Pancreas (tissue), 10 donors: ENCODE results near the gene TGOLN2. TPM values are rescaled to one million over a fixed set of nuclear protein-coding genes. Genes with fewer than 3 reads are reported as not detected.

Source experiments
- ATAC-seq, 4 donors: fragments of 200-7000 bp; cut with Tn5 transposase; one replicate each; pipeline versions ENCODE4 v1.8.0 to v1.9.1; 2020; ENCODE audit warnings: mild to moderate bottlenecking in 4 of 4, moderate library complexity in 4 of 4
- DNase-seq, 6 donors: peaks; one replicate each; pipeline ENCODE4 v3.0.0-alpha.2; 2020
- FAIRE-seq: peaks from 2 replicates; lab custom pipeline; 2012; peaks lifted over from hg19 to GRCh38; lab: Jason Lieb, UNC
- H3K27ac ChIP-seq, 4 donors: fragments of 200-600 bp; sonication (generic); 1 replicate in 3 of 4; 2 replicates in 1 of 4; pipeline versions ENCODE4 v1.5.0 to v1.8.0; 2020
- H3K27me3 ChIP-seq, 4 donors: fragments of 200-600 bp; one replicate each; pipeline ENCODE4 v1.8.0; 2021
- H3K36me3 ChIP-seq, 3 donors: fragments of 200-600 bp; sonication (generic) in 1 of 3; one replicate each; pipeline versions ENCODE4 v1.5.0 to v1.8.0; 2020 to 2021
- H3K4me1 ChIP-seq, 3 donors: fragments of 200-600 bp; one replicate each; pipeline ENCODE4 v1.8.0; 2021
- H3K4me3 ChIP-seq, 4 donors: fragments of 200-600 bp; sonication (generic) in 2 of 4; one replicate each; pipeline versions ENCODE4 v1.5.0 to v1.8.0; 2020 to 2021
- H3K9me3 ChIP-seq, 4 donors: fragments of 200-600 bp; one replicate each; pipeline ENCODE4 v1.8.0; 2021
- CTCF ChIP-seq, 4 donors: fragments of 200-600 bp; sonication (generic) in 3 of 4; IDR thresholded peaks; one replicate each; pipeline versions ENCODE4 v1.5.0 to v1.8.0; 2021; ENCODE audit warnings: antibody characterized with exemption in 4 of 4
- WGBS, 2 donors: extraction: QIAGEN DNeasy Blood & Tissue Kit; methylation state at CpG; one replicate each; pipeline ENCODE4 v1.1.7; 2013; 5-methylcytosine and 5-hydroxymethylcytosine counted together
- intact Hi-C, 3 donors: fragments of 100-400 bp; cut with DNase I; formaldehyde crosslinking; loops; one replicate each; pipeline versions ENCODE4 v1.11.1 to v1.14.2; 2022
- polyA plus RNA-seq, 2 donors: library from polyadenylated mRNA; stranded (reverse); fragments of 200-250 nt; gene quantifications; one replicate each; pipeline ENCODE4 v1.2.3, GENCODE V29; 2013
- total RNA-seq, 6 donors: library from RNA; stranded (reverse); fragmentation: NEBNext Ultra II Directional in 4 of 6; extraction: Animal tissue kit (Norgen Biotek cat#: 25700) in 4 of 6; gene quantifications; one replicate each; pipeline versions ENCODE4 v1.2.1 to v1.2.4, GENCODE V29; 2021 to 2023
- donor health status: healthy with polysubstance abuse.
- donor health status: DM: no; HTN: no; CAD: no; lungs with moderate emphysema.
- donor health status: DM: no; HTN: no; CAD: no.
- donor health status: control.
- donor health status: control.
- donor health status: Bipolar disorder and iron deficiency.
- donor health status: DM: yes; HTN: yes; CAD: no.
- donor health status: DM: no; HTN: no; CAD: no.
- donor health status: DM: no; HTN: no; CAD: no.
- donor health status: DM: yes; HTN: yes; CAD: no.

TGOLN2 gene
- total and polyA plus RNA-seq, 8 donors: 17.7 to 74.7 (median 37.9) TPM

DNA sequence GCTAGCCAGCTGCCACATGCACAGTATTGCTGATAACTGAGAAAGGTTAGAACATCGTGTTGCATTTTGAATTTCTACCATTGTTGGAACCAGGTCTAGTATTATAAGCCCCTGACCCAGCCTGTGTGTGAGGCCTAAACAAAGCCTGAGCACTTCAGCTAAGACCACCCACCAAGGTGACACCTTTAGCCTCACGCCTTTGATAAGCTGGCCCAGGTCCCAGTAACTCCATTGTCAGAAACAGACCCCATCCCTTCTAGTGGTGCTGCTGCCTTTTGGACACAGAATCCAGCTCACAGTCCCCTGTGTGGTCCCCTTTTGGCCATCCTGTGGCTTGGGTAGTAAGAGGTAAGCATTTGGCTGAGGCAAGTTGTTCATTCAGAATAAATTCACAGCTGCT lies 28.4 kb upstream of the TGOLN2 start:
- ATAC-seq: no peak
- Histone ChIP-seq H3K27me3 (no peaks in the 10 kb centered on the region), H3K27ac (no peak overlapping the region), H3K36me3 (peaks cover 0 to under 1% (median 0%) of the 10 kb centered on the region in 3 donors), H3K4me1 (peaks cover 3 to 9% (median 5%) of the 10 kb centered on the region in 3 donors), H3K4me3 (no peak overlapping the region), H3K9me3 (peaks cover 0 to 4% (median 0%) of the 10 kb centered on the region in 4 donors)
- 69 to 90% methylated on average over 2 of the region's 2 CpGs for WGBS, 2 donors
- no peak for FAIRE-seq
- DNase-seq: no peak
- intact Hi-C loops: no loop called here
- no peak for TF ChIP-seq CTCF (IDR thresholded peaks at IDR 0.05)

- intact Hi-C loops: no loop called here
- ATAC-seq (no peak), DNase-seq (peak in 2 of 6 donors; percentile 29 to 50), FAIRE-seq (no peak)
- peaks cover 3 to 9% (median 5%) of the 10 kb centered on the region in 3 donors for H3K4me1 ChIP-seq
- no peak for TF ChIP-seq CTCF (IDR thresholded peaks at IDR 0.05)
- H3K27me3 ChIP-seq: no peaks in the 10 kb centered on the region
- peaks cover 0 to 7% (median 0%) of the 10 kb centered on the region in 3 donors for H3K36me3 ChIP-seq
- no peak overlapping the region for H3K27ac ChIP-seq
- peak overlapping the region in 3 of 4 donors; percentile 70 to 92 (median 80) for H3K4me3 ChIP-seq
- H3K9me3 ChIP-seq: peaks cover 0 to 4% (median 0%) of the 10 kb centered on the region in 4 donors
- 70 to 73% methylated on average over 3 of the region's 3 CpGs for WGBS, 2 donors
Observed at GRCh38 chr2:85355521-85355920, 27.7 kb upstream of the TGOLN2 start.

- Histone ChIP-seq H3K36me3 (peaks cover 0 to 11% (median 0%) of the 10 kb centered on the region in 3 donors), H3K4me3 (peak overlapping the region; percentile 70 to 92 (median 78)), H3K9me3 (peaks cover 0 to 4% (median 0%) of the 10 kb centered on the region in 4 donors), H3K4me1 (peaks cover 3 to 9% (median 5%) of the 10 kb centered on the region in 3 donors), H3K27me3 (no peaks in the 10 kb centered on the region), H3K27ac (peak overlapping the region in 3 of 4 donors; percentile 67 to 73 (median 68))
- FAIRE-seq (no peak), ATAC-seq (no peak), DNase-seq (no peak)
- TF ChIP-seq CTCF (IDR thresholded peaks at IDR 0.05): no peak
- WGBS, 2 donors: 3 to 9% methylated on average over 10 of the region's 10 CpGs
- intact Hi-C loops: no loop called here
Observed at GRCh38 chr2:85355073-85355410, 27.3 kb upstream of the TGOLN2 start.

DNA sequence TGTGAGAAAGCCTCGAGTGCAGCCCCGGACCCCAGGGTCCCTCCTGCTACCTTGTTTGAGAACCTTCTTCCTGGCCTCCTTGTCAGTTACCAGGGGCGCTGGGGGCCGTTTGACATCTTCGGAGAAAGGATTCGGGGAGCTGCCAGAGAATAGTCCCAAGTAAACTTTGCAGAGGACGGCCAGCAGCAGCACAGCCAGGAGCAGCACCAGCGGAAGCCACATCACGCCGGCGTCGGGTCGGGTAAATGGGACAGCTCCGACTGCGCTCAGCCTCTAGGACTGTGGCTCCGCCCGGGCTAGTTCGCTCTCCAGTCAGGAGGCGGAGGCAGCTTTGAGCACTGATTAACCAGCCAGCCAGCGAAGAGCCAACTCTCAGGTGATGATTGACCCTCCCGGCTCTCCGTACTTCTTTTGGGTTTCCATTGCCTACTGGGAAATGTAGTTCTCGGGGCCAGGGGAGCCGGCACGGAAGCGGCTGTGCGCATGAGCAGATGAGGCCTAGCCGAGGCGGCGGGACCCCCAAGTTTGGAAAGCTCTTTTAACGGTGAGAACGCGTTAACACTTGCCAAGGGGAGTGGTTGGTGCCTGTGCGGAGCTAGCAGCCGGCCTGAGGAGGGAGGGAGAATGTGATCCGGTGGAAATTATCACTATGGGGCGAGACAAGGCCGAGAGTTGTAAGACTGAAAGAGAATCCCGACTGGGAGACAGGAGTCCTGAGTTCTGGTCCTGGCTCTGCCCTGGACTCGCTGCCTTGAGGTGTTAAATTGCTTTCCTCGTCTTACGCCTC lies 26.7 kb upstream of the TGOLN2 start, which contains the start of the genes ELMOD3 and RETSAT:
TSS of gene ELMOD3 (plus strand) at position 484 of the 787 bp plus-strand sequence. CDS start 2,430 bp downstream, outside the sequence.
TSS of gene RETSAT (minus strand) at position 243 of the 787 bp plus-strand sequence. CDS start at position 222, 21 bp downstream.
- Histone ChIP-seq H3K4me3 (peak within 1 kb of the TSS; percentile 70 to 92 (median 78)), H3K4me1 (peaks cover 3 to 9% (median 5%) of the 10 kb centered on the region in 3 donors), H3K36me3 (peaks cover 0 to 17% (median 0%) of the 10 kb centered on the region in 3 donors), H3K27me3 (no peaks in the 10 kb centered on the region), H3K27ac (peak within 1 kb of the TSS; percentile 63 to 84 (median 78)), H3K9me3 (peaks cover 0 to 4% (median 0%) of the 10 kb centered on the region in 4 donors)
- peak; percentile 90 to 99 (median 98) for DNase-seq
- no peak for TF ChIP-seq CTCF (IDR thresholded peaks at IDR 0.05)
- intact Hi-C loops: no loop called here
- peak; percentile 60 for FAIRE-seq
- WGBS, 2 donors: 0% methylated on average over 41 to 42 of the region's 42 CpGs
- peak; percentile 97 to 99 (median 97) for ATAC-seq
